Sigmoid colon (tissue), 7 donors: ENCODE measurements around the gene PAPPA. TPM values are rescaled to one million over a fixed set of nuclear protein-coding genes. Genes with fewer than 3 reads are reported as not detected.

ENCODE experiments used
- DNase-seq: peaks from one replicate; pipeline ENCODE4 v3.0.0-alpha.2; 2019
- H3K27ac ChIP-seq, 4 donors: fragments of 200-600 bp; sonication (generic); one replicate each; pipeline ENCODE4 v1.5.1; 2016 to 2019; ENCODE audit warnings: mild to moderate bottlenecking in 1 of 4
- H3K27me3 ChIP-seq, 3 donors: fragments of 200-600 bp; sonication (generic); one replicate each; pipeline ENCODE4 v1.5.1; 2019; ENCODE audit warnings: mild to moderate bottlenecking in 1 of 3
- H3K36me3 ChIP-seq, 4 donors: fragments of 200-600 bp; sonication (generic); one replicate each; pipeline ENCODE4 v1.5.1; 2016 to 2019
- H3K4me1 ChIP-seq, 4 donors: fragments of 200-600 bp; sonication (generic); one replicate each; pipeline ENCODE4 v1.5.1; 2017 to 2019
- H3K4me3 ChIP-seq, 4 donors: fragments of 200-600 bp; sonication (generic); one replicate each; pipeline ENCODE4 v1.5.1; 2017 to 2019; ENCODE audit warnings: mild to moderate bottlenecking in 2 of 4, moderate library complexity in 1 of 4
- H3K9me3 ChIP-seq, 4 donors: fragments of 200-600 bp in 3 of 4; sonication (generic) in 3 of 4; one replicate each; pipeline versions ENCODE4 v1.5.1 to v1.6.1; 2013 to 2019
- CTCF ChIP-seq, 4 experiments: fragments of 450-650 bp in 3 of 4; fragments of 200-600 bp in 1 of 4; IDR thresholded peaks; one replicate each; pipeline ENCODE4 v1.5.1; 2016 to 2019; ENCODE audit warnings: antibody characterized with exemption in 4 of 4, mild to moderate bottlenecking in 3 of 4, moderate library complexity in 2 of 4
- EP300 ChIP-seq, 4 donors: sonication (generic); formaldehyde crosslinking; IDR thresholded peaks; one replicate each; pipeline ENCODE4 v1.6.1; 2017; ENCODE audit warnings: antibody characterized with exemption in 4 of 4
- POLR2A ChIP-seq, 2 donors: fragments of 450-650 bp; IDR thresholded peaks; one replicate each; pipeline ENCODE4 v1.6.1; 2016; ENCODE audit warnings: antibody characterized with exemption in 2 of 2, mild to moderate bottlenecking in 2 of 2, moderate library complexity in 2 of 2
- POLR2AphosphoS5 ChIP-seq, 4 donors: sonication (generic); formaldehyde crosslinking; IDR thresholded peaks; one replicate each; pipeline ENCODE4 v1.6.1; 2017; ENCODE audit warnings: antibody characterized with exemption in 4 of 4
- WGBS, 2 donors: extraction: QIAGEN DNeasy Blood & Tissue Kit; methylation state at CpG; one replicate each; pipeline ENCODE4 v1.1.7; 2013; 5-methylcytosine and 5-hydroxymethylcytosine counted together
- intact Hi-C: fragments of 100-400 bp; cut with DNase I; formaldehyde crosslinking; loops from one replicate; pipeline ENCODE4 v1.15.1; 2023
- polyA plus RNA-seq, 3 donors: library from polyadenylated mRNA; stranded (reverse); fragments of 200-250 nt; gene quantifications; one replicate each; pipeline ENCODE4 v1.2.3, GENCODE V29; 2013
- total RNA-seq, 4 donors: library from RNA; depleted of rRNA; stranded (reverse); fragments of >200 nt; gene quantifications; one replicate each; pipeline ENCODE4 v1.1.0, GENCODE V29; 2016
- donor health status: healthy with polysubstance abuse.
- donor health status: Bipolar disorder and iron deficiency.
- donor health status: healthy.

The PAPPA gene
- total and polyA plus RNA-seq, 7 donors, result under 0.01 to 6.6 (median 3.6) TPM

GRCh38 chr9:116174347-116174746 lies 20.8 kb downstream of the PAPPA start:
- Histone ChIP-seq H3K4me1 (peaks cover 0 to 2% (median 0%) of the 10 kb centered on the region in 4 donors), H3K9me3 (no peaks in the 10 kb centered on the region), H3K4me3 (no peak overlapping the region), H3K27me3 (no peaks in the 10 kb centered on the region), H3K36me3 (no peaks in the 10 kb centered on the region), H3K27ac (no peak overlapping the region)
- intact Hi-C loops, result no loop called here
- DNase-seq, result no peak
- 9 to 73% methylated on average over 1 of the region's 1 CpG for WGBS, 2 donors
- TF ChIP-seq POLR2A (IDR thresholded peaks at IDR 0.05) (no peak), EP300 (IDR thresholded peaks at IDR 0.05) (no peak), CTCF (IDR thresholded peaks at IDR 0.05) (no peak), POLR2AphosphoS5 (IDR thresholded peaks at IDR 0.05) (no peak)

DNA sequence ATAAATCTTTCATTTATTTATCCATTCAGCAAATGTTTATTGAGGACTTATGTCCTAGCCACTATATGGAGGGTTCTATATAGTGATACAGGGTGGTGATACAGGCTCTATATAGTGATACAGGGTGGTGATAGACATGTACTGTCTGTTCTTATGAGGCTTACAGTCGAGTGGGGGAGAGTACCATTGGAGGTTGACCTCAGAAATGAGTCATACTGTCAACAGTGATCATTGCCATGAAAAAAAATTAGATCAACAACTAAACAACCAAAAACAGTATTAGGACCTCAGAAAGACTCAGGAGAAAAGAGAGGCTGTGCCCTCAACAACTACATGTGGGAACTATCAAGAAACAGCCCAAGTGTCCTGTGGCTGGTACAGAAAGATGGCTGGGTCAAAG lies 22.0 kb downstream of the PAPPA start:
- WGBS, 2 donors, result 11 to 37% methylated on average over 1 of the region's 1 CpG
- H3K4me1 ChIP-seq, result peaks cover 0 to 2% (median 0%) of the 10 kb centered on the region in 4 donors
- no peak for TF ChIP-seq CTCF (IDR thresholded peaks at IDR 0.05)
- no peak for TF ChIP-seq POLR2AphosphoS5 (IDR thresholded peaks at IDR 0.05)
- TF ChIP-seq POLR2A (IDR thresholded peaks at IDR 0.05), result no peak
- TF ChIP-seq EP300 (IDR thresholded peaks at IDR 0.05), result no peak
- H3K9me3 ChIP-seq, result no peaks in the 10 kb centered on the region
- no peaks in the 10 kb centered on the region for H3K27me3 ChIP-seq
- intact Hi-C loops, result no loop called here
- no peak overlapping the region for H3K4me3 ChIP-seq
- H3K27ac ChIP-seq, result no peak overlapping the region
- H3K36me3 ChIP-seq, result no peaks in the 10 kb centered on the region
- no peak for DNase-seq

DNA sequence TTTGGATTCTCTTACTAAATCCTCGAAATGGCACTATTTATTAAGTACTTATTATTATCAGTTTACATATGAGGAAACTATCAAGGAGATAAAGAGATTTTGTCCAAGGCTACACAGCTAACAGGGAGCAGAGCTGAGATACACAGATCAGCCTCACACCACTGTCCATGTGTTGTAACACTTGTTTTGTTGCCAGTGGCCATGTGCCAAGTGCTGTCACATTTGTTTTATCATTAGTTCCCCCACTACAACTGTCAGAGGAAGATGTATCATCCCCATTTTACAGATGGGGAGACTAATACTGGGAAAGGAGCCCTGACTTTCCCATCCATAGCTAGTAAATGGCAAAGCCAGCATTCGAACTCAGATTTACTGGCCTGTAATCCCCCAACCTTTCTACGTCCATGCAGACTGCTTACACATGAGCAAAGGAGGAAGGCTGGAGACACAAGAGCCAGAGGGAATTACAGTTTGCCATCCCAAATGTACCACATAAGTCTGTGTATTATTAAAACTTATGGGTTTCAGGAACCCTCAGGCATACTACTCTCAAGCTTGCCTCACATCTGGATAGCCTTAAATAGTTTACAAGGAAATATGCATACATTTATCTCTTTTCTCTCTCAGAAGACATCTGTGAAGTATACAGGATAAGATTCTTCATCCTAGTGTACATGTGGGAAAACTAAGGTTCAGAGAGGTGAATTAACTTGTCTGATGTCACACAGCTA lies 25.1 kb downstream of the PAPPA start:
- no peaks in the 10 kb centered on the region for H3K9me3 ChIP-seq
- no peak overlapping the region for H3K27ac ChIP-seq
- H3K4me1 ChIP-seq, result peaks cover 0 to 2% (median 0%) of the 10 kb centered on the region in 4 donors
- DNase-seq, result no peak
- no peak overlapping the region for H3K4me3 ChIP-seq
- H3K36me3 ChIP-seq, result no peaks in the 10 kb centered on the region
- intact Hi-C loops, result no loop called here
- H3K27me3 ChIP-seq, result no peaks in the 10 kb centered on the region
- TF ChIP-seq POLR2AphosphoS5 (IDR thresholded peaks at IDR 0.05), result no peak
- TF ChIP-seq POLR2A (IDR thresholded peaks at IDR 0.05), result no peak
- no peak for TF ChIP-seq CTCF (IDR thresholded peaks at IDR 0.05)
- no peak for TF ChIP-seq EP300 (IDR thresholded peaks at IDR 0.05)
- 63 to 71% methylated on average over 3 of the region's 3 CpGs for WGBS, 2 donors

DNA sequence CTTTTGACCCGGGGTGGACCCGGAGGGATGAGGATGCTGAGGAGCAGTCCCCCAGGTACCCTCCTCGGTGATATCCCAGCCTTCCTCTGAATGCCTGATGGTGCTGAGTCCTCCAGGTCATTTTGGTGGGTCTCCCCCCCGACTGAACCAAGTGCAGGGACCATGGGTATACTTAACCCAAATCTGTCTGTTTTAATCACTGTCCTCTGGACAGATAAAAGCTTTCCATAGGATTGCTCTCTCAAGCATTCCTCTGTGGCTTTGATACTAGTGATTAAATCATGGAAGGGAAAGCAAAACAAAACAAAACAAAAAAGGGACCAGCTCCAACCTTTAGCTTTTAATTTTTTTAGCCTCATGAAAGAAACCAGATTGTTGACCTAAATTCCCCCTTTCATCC lies 26.0 kb downstream of the PAPPA start:
- Histone ChIP-seq H3K27me3 (no peaks in the 10 kb centered on the region), H3K9me3 (no peaks in the 10 kb centered on the region), H3K36me3 (no peaks in the 10 kb centered on the region), H3K4me3 (no peak overlapping the region), H3K27ac (no peak overlapping the region), H3K4me1 (peaks cover 0 to 2% (median 0%) of the 10 kb centered on the region in 4 donors)
- TF ChIP-seq CTCF (IDR thresholded peaks at IDR 0.05) (no peak), EP300 (IDR thresholded peaks at IDR 0.05) (no peak), POLR2AphosphoS5 (IDR thresholded peaks at IDR 0.05) (no peak), POLR2A (IDR thresholded peaks at IDR 0.05) (no peak)
- intact Hi-C loops, result no loop called here
- 79 to 81% methylated on average over 4 of the region's 4 CpGs for WGBS, 2 donors
- DNase-seq, result no peak
